ENCODE results near the gene MTA1.

- TF ChIP-seq CTCF (IDR thresholded peaks at IDR 0.05; ENCODE audit: low read depth, low read length, poor library complexity, severe bottlenecking): no peak
- TF ChIP-seq EZH2phosphoT487 (IDR thresholded peaks at IDR 0.05; ENCODE audit: borderline replicate concordance, low read length): no peak
These were observed 38.9 kb upstream of the MTA1 start for GRCh38 chr14:105380756-105381155.
